CD8-positive, alpha-beta memory T cell (primary cell): ENCODE measurements around the gene TMPRSS12. TPM values are rescaled to one million over a fixed set of nuclear protein-coding genes. Genes with fewer than 3 reads are reported as not detected.
"Not testable (repeated sequence)": the region's sequence is repeated elsewhere in the genome, so short reads cannot be mapped to it uniquely, and the experiment has no call there.

Experiments
- CTCF ChIA-PET: fragments of 350-600 bp; sonication (Branson Sonifier 250); formaldehyde crosslinking; loops from one replicate; lab custom pipeline; 2021; ENCODE audit warnings: antibody characterized with exemption; lab: Charles Lee
- POLR2A ChIA-PET: fragments of 350-600 bp; sonication (Branson Sonifier 250); formaldehyde crosslinking; loops from one replicate; lab custom pipeline; 2021; ENCODE audit warnings: antibody characterized with exemption; lab: Charles Lee
- DNase-seq, 5 donors: peaks; one replicate each; pipeline versions ENCODE4 v3.0.0 to v3.0.0-alpha.2; 2020 to 2022; ENCODE audit warnings: mixed read lengths in 1 of 5
- H3K27ac ChIP-seq: one replicate; pipeline ENCODE4 v1.7.0; 2013; ENCODE audit warnings: low read depth, mild to moderate bottlenecking, low read length, moderate library complexity
- H3K27me3 ChIP-seq: 2 replicates; pipeline ENCODE4 v1.7.0; 2013; ENCODE audit warnings: low read length, mild to moderate bottlenecking; ENCODE audit not compliant: insufficient read depth, poor library complexity, severe bottlenecking
- H3K36me3 ChIP-seq: 2 replicates; pipeline ENCODE4 v1.7.0; 2013; ENCODE audit warnings: mild to moderate bottlenecking, low read length, moderate library complexity; ENCODE audit not compliant: insufficient read depth
- H3K4me1 ChIP-seq: 2 replicates; pipeline ENCODE4 v1.7.0; 2013; ENCODE audit warnings: mild to moderate bottlenecking, low read length, moderate library complexity; ENCODE audit not compliant: insufficient read depth
- H3K4me3 ChIP-seq: 2 replicates; pipeline ENCODE4 v1.7.0; 2013; ENCODE audit warnings: mild to moderate bottlenecking, low read length
- H3K9me3 ChIP-seq: 2 replicates; pipeline ENCODE4 v1.7.0; 2013; ENCODE audit warnings: mild to moderate bottlenecking, low read length
- H3K27ac Mint-ChIP-seq, 8 donors: one replicate each; pipeline ENCODE4 v1.8.0; 2020 to 2021; ENCODE audit warnings: mixed read lengths in 8 of 8, mild to moderate bottlenecking in 6 of 8, inconsistent platforms in 3 of 8, moderate library complexity in 3 of 8
- H3K27me3 Mint-ChIP-seq, 2 donors: one replicate each; pipeline ENCODE4 v1.8.0; 2020 to 2021; ENCODE audit warnings: mixed read lengths in 2 of 2, mild to moderate bottlenecking in 1 of 2, moderate library complexity in 1 of 2
- H3K36me3 Mint-ChIP-seq, 3 donors: one replicate each; pipeline ENCODE4 v1.8.0; 2020 to 2021; ENCODE audit warnings: mixed read lengths in 3 of 3, inconsistent platforms in 1 of 3, mild to moderate bottlenecking in 1 of 3
- H3K4me1 Mint-ChIP-seq, 3 donors: one replicate each; pipeline ENCODE4 v1.8.0; 2020 to 2021; ENCODE audit warnings: mixed read lengths in 3 of 3, inconsistent platforms in 1 of 3, mild to moderate bottlenecking in 1 of 3
- H3K4me3 Mint-ChIP-seq, 7 donors: one replicate each; pipeline ENCODE4 v1.8.0; 2020 to 2021; ENCODE audit warnings: mixed read lengths in 7 of 7, mild to moderate bottlenecking in 6 of 7, moderate library complexity in 4 of 7, inconsistent platforms in 2 of 7
- H3K9me3 Mint-ChIP-seq, 5 donors: one replicate each; pipeline ENCODE4 v1.8.0; 2020 to 2022; ENCODE audit warnings: mixed read lengths in 5 of 5, mild to moderate bottlenecking in 3 of 5, moderate library complexity in 2 of 5, inconsistent platforms in 1 of 5
- polyA plus RNA-seq: library from polyadenylated mRNA; unstranded; fragments of 300-500 nt; fragmentation: Illumina TruSeq; gene quantifications from one replicate; pipeline ENCODE4 v1.2.3, GENCODE V29; 2021
- total RNA-seq, 2 experiments: library from RNA; stranded (reverse); gene quantifications; one replicate each; pipeline ENCODE4 v1.2.3, GENCODE V29; 2021

The TMPRSS12 gene
- total and polyA plus RNA-seq, 3 experiments from 2014 or later, result not detected

DNA sequence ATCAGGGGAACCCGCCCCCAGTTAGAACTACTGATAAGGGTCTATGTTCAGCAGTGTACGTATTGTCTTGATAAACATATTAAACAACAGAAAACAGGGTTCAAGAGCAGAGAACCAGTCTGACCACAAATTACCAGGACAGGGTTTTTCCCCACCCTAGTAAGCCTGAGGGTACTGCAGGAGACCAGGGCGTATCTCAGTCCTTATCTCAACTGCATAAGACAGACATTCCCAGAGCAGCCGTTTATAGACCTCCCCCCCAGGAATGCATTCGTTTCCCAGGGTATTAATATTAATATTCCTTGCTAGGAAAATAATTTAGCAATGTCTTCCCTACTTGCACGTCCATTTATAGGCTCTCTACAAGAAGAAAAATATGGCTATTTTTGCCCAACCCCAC, 69.6 kb downstream of the TMPRSS12 start:
- H3K27ac ChIP-seq, H3K27me3 ChIP-seq, DNase-seq, H3K4me3 ChIP-seq, CTCF ChIA-PET, H3K4me1 Mint-ChIP-seq, POLR2A ChIA-PET, H3K9me3 ChIP-seq, H3K36me3 ChIP-seq, H3K4me3 Mint-ChIP-seq, H3K4me1 ChIP-seq, H3K27ac Mint-ChIP-seq: not testable (repeated sequence)
- H3K27me3 Mint-ChIP-seq, result peaks cover 24 to 33% of the 10 kb centered on the region in 2 donors
- peaks cover 12 to 48% (median 35%) of the 10 kb centered on the region in 5 donors for H3K9me3 Mint-ChIP-seq
- H3K36me3 Mint-ChIP-seq, result peaks cover 1 to 45% (median 5%) of the 10 kb centered on the region in 3 donors

DNA sequence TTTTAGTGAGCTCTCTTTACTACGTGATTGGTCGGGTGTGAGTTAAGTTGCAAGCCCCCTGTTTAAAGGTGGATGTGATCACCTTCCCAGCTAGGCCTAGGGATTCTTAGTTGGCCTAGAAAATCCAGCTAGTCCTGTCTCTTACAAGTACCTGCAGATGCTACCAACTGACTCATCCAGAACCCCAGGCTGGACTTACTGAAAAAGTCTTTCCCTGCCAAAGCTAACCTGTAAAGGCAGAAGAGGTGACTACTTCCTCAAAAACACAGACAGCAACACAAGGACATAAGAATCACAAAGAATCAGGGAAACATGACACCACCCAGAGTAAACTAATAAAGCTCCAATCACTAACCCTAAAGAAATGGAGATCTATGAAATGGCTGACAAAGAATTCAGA, 70.5 kb downstream of the TMPRSS12 start:
- no peaks in the 10 kb centered on the region for H3K4me1 Mint-ChIP-seq
- ChIA-PET POLR2A (no interaction called here), CTCF (no interaction called here)

DNA sequence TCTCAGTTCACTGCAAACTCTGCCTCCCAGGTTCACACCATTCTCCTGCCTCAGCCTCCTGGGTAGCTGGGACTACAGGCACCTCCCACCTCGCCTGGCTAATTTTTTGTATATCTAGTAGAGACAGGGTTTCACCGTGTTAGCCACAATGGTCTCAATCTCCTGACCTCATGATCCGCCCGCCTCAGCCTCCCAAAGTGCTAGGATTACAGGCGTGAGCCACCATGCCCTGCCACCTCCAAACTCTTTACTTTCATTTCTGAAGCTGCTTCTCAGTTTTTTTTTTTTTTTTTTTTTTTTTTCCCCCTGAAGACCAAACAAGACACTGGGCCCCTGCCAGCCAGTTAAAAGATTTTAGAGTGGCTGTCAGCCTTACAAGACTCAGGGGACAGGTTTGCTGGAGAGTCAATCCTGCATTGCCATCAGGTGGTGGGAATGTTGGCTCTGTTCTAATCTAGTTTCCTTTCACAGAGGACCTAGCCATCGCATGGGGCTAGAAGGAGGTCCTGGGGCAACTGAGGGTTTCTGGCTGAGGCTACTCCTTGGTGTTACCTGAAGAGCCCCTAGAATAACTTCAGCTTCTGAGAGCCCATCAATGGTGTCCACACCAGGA, 72.3 kb downstream of the TMPRSS12 start:
- peaks cover 17 to 56% (median 41%) of the 10 kb centered on the region in 5 donors for H3K9me3 Mint-ChIP-seq

More for the DNA sequence above, 70.5 kb downstream of the TMPRSS12 start:
- H3K4me3 ChIP-seq, result no peak overlapping the region
- peaks cover 22 to 38% of the 10 kb centered on the region in 2 donors for H3K27me3 Mint-ChIP-seq
- no peaks in the 10 kb centered on the region for H3K4me1 ChIP-seq
- H3K27me3 ChIP-seq, result no peaks in the 10 kb centered on the region
- H3K4me3 Mint-ChIP-seq, result peak overlapping the region in 1 of 7 donors; percentile 9
- peaks cover 3% of the 10 kb centered on the region for H3K9me3 ChIP-seq
- no peak overlapping the region for H3K27ac Mint-ChIP-seq
- H3K36me3 ChIP-seq, result no peaks in the 10 kb centered on the region
- H3K36me3 Mint-ChIP-seq, result peaks cover 1 to 53% (median 9%) of the 10 kb centered on the region in 3 donors
- no peak overlapping the region for H3K27ac ChIP-seq
- peaks cover 17 to 54% (median 41%) of the 10 kb centered on the region in 5 donors for H3K9me3 Mint-ChIP-seq
- DNase-seq, result no peak

DNA sequence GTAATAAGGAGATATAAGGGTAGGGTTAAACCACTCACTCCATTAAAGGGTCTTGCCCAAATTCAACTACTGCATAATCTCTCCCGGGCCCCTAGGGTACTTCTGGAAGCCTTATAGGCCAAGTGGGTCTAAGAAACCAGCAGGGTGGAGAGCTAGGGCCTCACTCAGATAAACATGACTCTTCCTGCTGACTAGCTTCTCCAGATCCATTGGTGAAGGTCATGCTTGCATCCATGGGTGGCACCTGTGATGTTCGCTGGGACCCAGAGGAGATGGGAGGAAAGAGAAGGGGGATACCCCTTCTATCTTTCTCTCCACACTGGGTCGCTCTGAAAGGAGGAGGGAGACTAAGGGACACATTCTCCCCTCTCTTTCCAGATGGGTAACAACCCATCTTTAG, 73.6 kb downstream of the TMPRSS12 start:
- peaks cover 15 to 20% of the 10 kb centered on the region in 2 donors for H3K27me3 Mint-ChIP-seq
- H3K9me3 Mint-ChIP-seq, result peaks cover 17 to 53% (median 41%) of the 10 kb centered on the region in 5 donors
- no peak for DNase-seq

More for the DNA sequence above, 72.3 kb downstream of the TMPRSS12 start:
- H3K36me3 Mint-ChIP-seq, result peaks cover 1 to 52% (median 9%) of the 10 kb centered on the region in 3 donors
- peaks cover 3% of the 10 kb centered on the region for H3K9me3 ChIP-seq
- no peaks in the 10 kb centered on the region for H3K4me1 ChIP-seq
- no peak overlapping the region for H3K27ac ChIP-seq
- H3K27me3 Mint-ChIP-seq, result peaks cover 24 to 28% of the 10 kb centered on the region in 2 donors
- no peak overlapping the region for H3K4me3 ChIP-seq
- no peak for DNase-seq
- H3K4me1 Mint-ChIP-seq, result no peaks in the 10 kb centered on the region
- peak overlapping the region in 1 of 8 donors; percentile 68 for H3K27ac Mint-ChIP-seq
- ChIA-PET POLR2A (interaction anchor here (0.6 to 0.7 kb wide), 2 partner anchors 19 to 54 kb away, joined by 5 to 6 read pairs; no protein-coding TSS in a partner anchor), CTCF (interaction anchor here (1.2 kb wide), 1 partner anchor 14 kb away, joined by 3 read pairs; no protein-coding TSS in a partner anchor)
- H3K4me3 Mint-ChIP-seq, result no peak overlapping the region
- H3K36me3 ChIP-seq, result no peaks in the 10 kb centered on the region
- H3K27me3 ChIP-seq, result no peaks in the 10 kb centered on the region

DNA sequence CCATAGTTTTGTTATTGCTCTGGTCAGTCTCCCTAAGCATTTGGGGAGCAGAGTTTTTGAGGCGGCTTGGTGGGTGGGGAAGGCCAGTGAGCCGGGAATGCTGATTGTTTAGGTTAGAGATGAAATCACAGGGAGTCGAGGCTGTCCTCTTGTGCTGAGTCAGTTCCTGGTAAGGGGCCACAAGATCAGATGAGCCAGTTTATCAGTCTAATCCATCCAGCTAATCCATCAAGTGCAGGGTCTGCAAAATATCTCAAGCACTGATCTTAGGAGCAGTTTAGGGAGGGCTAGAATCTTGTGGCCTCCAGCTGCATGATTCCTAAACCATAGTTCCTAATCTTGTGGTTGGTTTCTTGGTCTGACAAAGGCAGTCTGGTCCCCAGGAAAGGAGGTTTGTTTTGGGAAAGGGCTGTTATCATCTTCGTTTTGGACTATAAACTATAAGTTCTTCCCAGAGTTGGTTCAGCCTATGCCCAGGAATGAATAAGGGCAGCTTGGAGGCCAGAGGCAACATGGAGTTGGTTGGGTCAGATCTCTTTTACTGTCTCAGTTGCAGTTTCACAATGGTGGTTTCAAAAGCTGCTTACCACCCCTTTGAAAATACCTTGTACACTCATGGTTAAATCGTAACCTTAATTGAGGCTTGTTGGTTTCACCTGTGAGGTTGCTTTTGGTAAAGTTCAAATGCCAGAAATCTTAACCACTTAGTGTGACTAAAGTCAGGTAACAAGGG, 76.0 kb downstream of the TMPRSS12 start:
- DNase-seq, result no peak
- Histone ChIP-seq H3K4me1 (peaks cover 4% of the 10 kb centered on the region), H3K9me3 (peaks cover 3% of the 10 kb centered on the region), H3K27ac (no peak overlapping the region), H3K4me3 (no peak overlapping the region), H3K27me3 (no peaks in the 10 kb centered on the region), H3K36me3 (no peaks in the 10 kb centered on the region)
- peaks cover 12% of the 10 kb centered on the region in 2 donors for H3K27me3 Mint-ChIP-seq
- POLR2A ChIA-PET, result no interaction called here
- H3K36me3 Mint-ChIP-seq, result peaks cover 1 to 34% (median 6%) of the 10 kb centered on the region in 3 donors
- H3K9me3 Mint-ChIP-seq, result peaks cover 5 to 36% (median 20%) of the 10 kb centered on the region in 5 donors
- no peak overlapping the region for H3K27ac Mint-ChIP-seq
- H3K4me3 Mint-ChIP-seq, result no peak overlapping the region
- peaks cover 6 to 15% (median 7%) of the 10 kb centered on the region in 3 donors for H3K4me1 Mint-ChIP-seq
- CTCF ChIA-PET, result interaction anchor here (1.0 kb wide), 1 partner anchor 93 kb away, joined by 3 read pairs; no protein-coding TSS in a partner anchor

More for the DNA sequence above, 73.6 kb downstream of the TMPRSS12 start:
- Histone ChIP-seq H3K9me3 (peaks cover 3% of the 10 kb centered on the region), H3K4me3 (no peak overlapping the region), H3K27me3 (no peaks in the 10 kb centered on the region), H3K4me1 (no peaks in the 10 kb centered on the region), H3K27ac (no peak overlapping the region), H3K36me3 (no peaks in the 10 kb centered on the region)
- Mint-ChIP-seq H3K4me3 (no peak overlapping the region), H3K4me1 (peaks cover 0 to 4% (median 0%) of the 10 kb centered on the region in 3 donors), H3K36me3 (peaks cover 1 to 48% (median 7%) of the 10 kb centered on the region in 3 donors), H3K27ac (no peak overlapping the region)
- ChIA-PET POLR2A (interaction anchor here (0.6 kb wide), 1 partner anchor 10 kb away, joined by 7 read pairs; no protein-coding TSS in a partner anchor), CTCF (no interaction called here)

DNA sequence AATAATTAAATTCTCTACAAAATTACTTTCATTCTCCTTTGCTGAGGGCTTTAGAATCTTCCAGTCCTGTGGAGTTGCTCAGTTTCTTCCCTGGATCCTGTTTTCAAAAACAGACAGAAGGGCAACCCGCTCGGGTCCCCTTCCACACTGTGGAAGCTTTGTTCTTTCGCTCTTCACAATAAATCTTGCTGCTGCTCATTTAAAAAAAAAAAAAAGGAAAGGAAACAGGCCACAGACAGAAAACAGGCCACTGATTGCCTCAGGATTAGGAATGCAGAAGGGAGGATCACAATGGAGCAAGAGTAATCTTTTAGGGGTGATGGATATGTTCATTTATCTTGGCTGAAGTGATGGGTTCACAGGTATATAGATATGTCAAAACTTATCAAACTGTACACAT, 80.1 kb downstream of the TMPRSS12 start:
- no peak overlapping the region for H3K4me3 ChIP-seq
- CTCF ChIA-PET, result no interaction called here
- H3K27ac Mint-ChIP-seq, result peak overlapping the region; percentile 14 to 87 (median 76)
- peaks cover 30 to 52% (median 33%) of the 10 kb centered on the region in 3 donors for H3K4me1 Mint-ChIP-seq
- H3K9me3 Mint-ChIP-seq, result peaks cover 1 to 7% (median 2%) of the 10 kb centered on the region in 5 donors
- H3K36me3 ChIP-seq, result no peaks in the 10 kb centered on the region
- no peak overlapping the region for H3K27ac ChIP-seq
- no peak for DNase-seq
- peaks cover 15% of the 10 kb centered on the region for H3K4me1 ChIP-seq
- H3K36me3 Mint-ChIP-seq, result peaks cover 0 to 7% (median 0%) of the 10 kb centered on the region in 3 donors
- H3K27me3 Mint-ChIP-seq, result peaks cover 2 to 4% of the 10 kb centered on the region in 2 donors
- H3K27me3 ChIP-seq, result no peaks in the 10 kb centered on the region
- H3K4me3 Mint-ChIP-seq, result peak overlapping the region in 3 of 7 donors; percentile 35 to 78 (median 46)
- H3K9me3 ChIP-seq, result no peaks in the 10 kb centered on the region
- POLR2A ChIA-PET, result interaction anchor here (0.6 to 0.7 kb wide), 3 partner anchors 9 to 108 kb away, joined by 3 to 4 read pairs (median 3); no protein-coding TSS in a partner anchor

DNA sequence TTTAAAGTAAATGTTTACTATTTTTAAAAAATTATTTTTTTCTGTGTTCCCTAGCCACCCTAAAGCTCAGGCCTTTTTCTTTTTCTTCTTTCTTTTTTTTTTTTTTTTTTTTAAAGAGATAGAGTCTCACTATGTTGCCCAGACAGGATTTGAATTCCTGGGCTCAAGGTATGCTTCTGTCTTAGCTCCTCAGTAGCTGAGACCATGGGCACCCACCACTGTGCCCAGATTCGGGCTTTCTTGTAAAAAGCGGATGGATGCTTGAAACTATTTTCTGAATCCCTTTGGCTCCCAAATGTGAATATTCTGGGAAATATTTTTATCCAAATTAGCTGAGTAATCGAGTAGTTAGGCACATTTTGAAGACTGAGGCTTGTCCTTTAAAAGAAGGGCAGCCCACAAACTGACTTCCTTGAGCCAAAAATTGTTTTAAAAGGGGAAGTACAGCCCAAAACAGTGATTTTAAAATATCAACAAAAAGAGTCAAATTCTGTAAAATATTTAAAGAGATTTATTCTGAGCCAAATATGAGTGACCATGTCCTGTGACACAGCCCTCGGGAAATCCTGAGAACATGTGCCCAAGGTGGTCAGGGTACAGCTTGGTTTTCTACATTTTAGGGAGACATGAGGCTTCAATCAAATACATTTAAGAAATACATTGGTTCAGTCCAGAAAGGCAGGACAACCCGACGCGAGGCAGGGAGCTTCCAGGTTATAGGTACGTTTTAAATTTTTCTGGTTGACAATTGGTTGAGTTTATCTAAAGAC, 80.8 kb downstream of the TMPRSS12 start:
- peaks cover 15% of the 10 kb centered on the region for H3K4me1 ChIP-seq
- Mint-ChIP-seq H3K27ac (peak overlapping the region in 7 of 8 donors; percentile 49 to 97 (median 83)), H3K9me3 (peaks cover 0 to 1% (median 0%) of the 10 kb centered on the region in 5 donors), H3K4me1 (peaks cover 33 to 59% (median 33%) of the 10 kb centered on the region in 3 donors), H3K36me3 (peaks cover 0 to under 1% (median 0%) of the 10 kb centered on the region in 3 donors), H3K27me3 (peaks cover 0 to 4% of the 10 kb centered on the region in 2 donors), H3K4me3 (peak overlapping the region; percentile 75 to 94 (median 88))
- H3K27ac ChIP-seq, result peak overlapping the region; percentile 48
- no peak for DNase-seq
- H3K27me3 ChIP-seq, result no peaks in the 10 kb centered on the region
- CTCF ChIA-PET, result no interaction called here
- POLR2A ChIA-PET, result interaction anchor here (0.6 kb wide), 1 partner anchor 10 kb away, joined by 3 read pairs; no protein-coding TSS in a partner anchor
- peak overlapping the region; percentile 42 for H3K4me3 ChIP-seq
- H3K36me3 ChIP-seq, result no peaks in the 10 kb centered on the region
- H3K9me3 ChIP-seq, result no peaks in the 10 kb centered on the region
